HFFc6 (cell line): ENCODE measurements around the gene MIX23. TPM values are rescaled to one million over a fixed set of nuclear protein-coding genes. Genes with fewer than 3 reads are reported as not detected.

ENCODE experiments used
- DNase-seq: peaks from one replicate; pipeline ENCODE4 v3.0.0-alpha.2; 2018
- H3K27ac Mint-ChIP-seq: 2 replicates; pipeline ENCODE4 v1.8.0; 2020; ENCODE audit warnings: mild to moderate bottlenecking, mixed read lengths
- H3K27me3 Mint-ChIP-seq: 2 replicates; pipeline ENCODE4 v1.8.0; 2021; ENCODE audit warnings: mild to moderate bottlenecking, moderate library complexity, mixed read lengths; ENCODE audit not compliant: insufficient read depth
- H3K36me3 Mint-ChIP-seq: 2 replicates; pipeline ENCODE4 v1.8.0; 2021; ENCODE audit warnings: low read depth, mixed read lengths
- H3K4me1 Mint-ChIP-seq: 2 replicates; pipeline ENCODE4 v1.8.0; 2020; ENCODE audit warnings: low read depth, mixed read lengths
- H3K4me3 Mint-ChIP-seq: 2 replicates; pipeline ENCODE4 v1.8.0; 2020; ENCODE audit warnings: mild to moderate bottlenecking, moderate library complexity, mixed read lengths
- H3K9me3 Mint-ChIP-seq: 2 replicates; pipeline ENCODE4 v1.8.0; 2020; ENCODE audit warnings: mild to moderate bottlenecking, mixed read lengths
- long read RNA-seq: library from polyadenylated mRNA; unstranded; transcript quantifications from one replicate; pipeline ENCODE4 v2.0.0, GENCODE V29; 2019
- total RNA-seq, 6 experiments: library from RNA; stranded (reverse); fragmentation: NEBNext Ultra II Directional; extraction: Animal tissue kit (Norgen Biotek cat#: 25700); gene quantifications; 2 replicates in 1 of 6; 3 replicates in 5 of 6; pipeline ENCODE4 v1.2.3, GENCODE V29; 2021
- TF ChIP-seq, protein P1 (sequence below): fragments of 200-600 bp; sonication (generic); IDR thresholded peaks from 2 replicates; pipeline ENCODE4 v1.5.0; 2021; ENCODE audit warnings: antibody characterized with exemption, mild to moderate bottlenecking

The MIX23 gene
- total RNA-seq, result 10 to 100 TPM; 29.8 to 43.6 (median 40.6) TPM
- long read RNA-seq, transcript CCDC58-201 (5 exons, 720 nt), result major isoform, 15 of 18 reads
- long read RNA-seq, partial matches to known transcripts, result 0 of 18 reads
- long read RNA-seq, other reads (novel, unspliced or antisense), result 0 of 18 reads

GRCh38 chr3:122382888-122383666, at the start of gene MIX23:
TSS of gene MIX23 (minus strand) at chr3:122383231. CDS start at chr3:122383224, 7 bp downstream.
- H3K36me3 Mint-ChIP-seq, result peaks cover 4% of the 10 kb centered on the region; the same call in 1 of the 2 replicates
- peak; percentile 79 for DNase-seq
- TF ChIP-seq, protein P1, sequence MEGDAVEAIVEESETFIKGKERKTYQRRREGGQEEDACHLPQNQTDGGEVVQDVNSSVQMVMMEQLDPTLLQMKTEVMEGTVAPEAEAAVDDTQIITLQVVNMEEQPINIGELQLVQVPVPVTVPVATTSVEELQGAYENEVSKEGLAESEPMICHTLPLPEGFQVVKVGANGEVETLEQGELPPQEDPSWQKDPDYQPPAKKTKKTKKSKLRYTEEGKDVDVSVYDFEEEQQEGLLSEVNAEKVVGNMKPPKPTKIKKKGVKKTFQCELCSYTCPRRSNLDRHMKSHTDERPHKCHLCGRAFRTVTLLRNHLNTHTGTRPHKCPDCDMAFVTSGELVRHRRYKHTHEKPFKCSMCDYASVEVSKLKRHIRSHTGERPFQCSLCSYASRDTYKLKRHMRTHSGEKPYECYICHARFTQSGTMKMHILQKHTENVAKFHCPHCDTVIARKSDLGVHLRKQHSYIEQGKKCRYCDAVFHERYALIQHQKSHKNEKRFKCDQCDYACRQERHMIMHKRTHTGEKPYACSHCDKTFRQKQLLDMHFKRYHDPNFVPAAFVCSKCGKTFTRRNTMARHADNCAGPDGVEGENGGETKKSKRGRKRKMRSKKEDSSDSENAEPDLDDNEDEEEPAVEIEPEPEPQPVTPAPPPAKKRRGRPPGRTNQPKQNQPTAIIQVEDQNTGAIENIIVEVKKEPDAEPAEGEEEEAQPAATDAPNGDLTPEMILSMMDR, result no peak
- H3K27ac Mint-ChIP-seq, result peak within 1 kb of the TSS; percentile 90
- H3K4me3 Mint-ChIP-seq, result peak within 1 kb of the TSS; percentile 94
- no peaks in the 10 kb centered on the region for H3K9me3 Mint-ChIP-seq
- no peaks in the 10 kb centered on the region for H3K27me3 Mint-ChIP-seq
- H3K4me1 Mint-ChIP-seq, result peaks cover 33% of the 10 kb centered on the region

DNA sequence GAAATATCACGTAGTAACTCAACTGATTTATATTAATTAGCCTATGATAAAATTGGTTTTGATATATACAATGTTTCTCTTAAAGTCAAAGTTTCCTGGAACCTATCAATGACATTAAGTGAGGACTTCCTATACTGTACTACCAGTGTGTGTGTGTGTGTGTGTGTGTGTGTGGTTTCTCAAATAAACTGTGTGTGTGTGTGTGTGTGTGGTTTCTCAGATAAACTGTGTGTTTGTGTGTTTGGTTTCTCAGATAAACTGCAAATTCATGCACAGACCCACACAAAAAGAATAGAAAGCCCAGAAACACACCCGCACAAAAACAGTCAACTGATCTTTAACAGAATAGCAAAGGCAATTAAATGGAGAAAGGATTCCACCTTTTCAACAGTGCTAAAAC, 47.3 kb upstream of the MIX23 start:
- H3K4me3 Mint-ChIP-seq, result no peak overlapping the region; the same call in 1 of the 2 replicates
- DNase-seq, result no peak

DNA sequence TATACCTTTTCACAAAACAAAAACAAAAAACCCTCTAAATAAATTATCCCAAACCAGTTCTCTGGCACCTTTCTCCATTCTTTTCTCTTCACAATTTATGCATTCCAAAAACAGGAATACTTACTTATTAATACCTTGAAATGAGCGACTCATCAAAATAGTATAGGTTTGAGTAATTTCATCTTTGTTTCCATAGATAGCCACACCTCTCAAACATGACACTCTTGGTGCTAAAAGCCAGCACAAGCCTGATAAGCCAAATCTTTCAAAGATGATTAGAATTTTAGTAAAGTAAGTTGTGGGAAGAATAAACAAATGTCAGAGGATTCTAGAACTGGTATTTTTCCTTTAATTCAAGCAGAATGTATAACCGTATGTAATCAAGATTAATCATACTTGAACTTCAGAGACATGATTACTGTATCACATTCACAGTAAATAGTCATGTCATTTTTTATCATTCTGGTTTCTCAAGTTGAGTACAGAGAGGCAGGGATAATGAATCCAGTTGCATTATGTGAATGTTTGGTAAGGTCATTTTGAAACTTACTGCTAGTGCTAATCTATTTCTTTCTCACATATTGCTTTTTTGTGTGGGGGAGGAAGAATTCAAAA, 44.9 kb upstream of the MIX23 start:
- Mint-ChIP-seq H3K27ac (no peak overlapping the region), H3K36me3 (peaks cover 42% of the 10 kb centered on the region), H3K4me3 (no peak overlapping the region), H3K4me1 (peaks cover 18% of the 10 kb centered on the region), H3K27me3 (no peaks in the 10 kb centered on the region), H3K9me3 (no peaks in the 10 kb centered on the region)
- TF ChIP-seq, protein P1, result no peak
- DNase-seq, result no peak

More for the DNA sequence above, 47.3 kb upstream of the MIX23 start:
- no peak overlapping the region for H3K27ac Mint-ChIP-seq
- H3K36me3 Mint-ChIP-seq, result peaks cover 41% of the 10 kb centered on the region
- peaks cover 18% of the 10 kb centered on the region for H3K4me1 Mint-ChIP-seq
- no peaks in the 10 kb centered on the region; the same call in 1 of the 2 replicates for H3K27me3 Mint-ChIP-seq
- H3K9me3 Mint-ChIP-seq, result no peaks in the 10 kb centered on the region
- TF ChIP-seq, protein P1, result no peak

DNA sequence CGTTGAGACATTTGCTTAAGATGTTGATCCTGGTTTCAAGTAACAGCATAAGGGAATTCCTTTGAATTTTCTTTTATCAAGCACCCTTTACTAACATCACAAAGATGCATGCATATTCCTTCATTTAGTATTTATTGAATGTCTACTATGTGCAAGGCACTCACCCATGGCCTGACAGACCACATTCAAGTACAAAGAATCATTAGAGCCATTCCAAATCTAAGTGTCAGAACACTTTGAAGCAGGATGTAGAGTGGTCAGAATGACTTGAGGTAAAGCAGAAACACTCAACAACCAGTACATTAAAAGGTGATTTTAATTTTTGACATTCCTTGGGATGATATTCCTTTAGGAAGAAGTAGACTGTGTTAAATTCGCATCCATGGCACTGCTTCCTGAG, 38.8 kb upstream of the MIX23 start:
- DNase-seq, result no peak
- Mint-ChIP-seq H3K36me3 (peaks cover 19% of the 10 kb centered on the region), H3K9me3 (no peaks in the 10 kb centered on the region), H3K27ac (no peak overlapping the region), H3K27me3 (no peaks in the 10 kb centered on the region), H3K4me3 (no peak overlapping the region), H3K4me1 (peaks cover 7% of the 10 kb centered on the region)
- TF ChIP-seq, protein P1, result no peak

GRCh38 chr3:122421101-122421500, 38.1 kb upstream of the MIX23 start:
- Mint-ChIP-seq H3K36me3 (peaks cover 17% of the 10 kb centered on the region), H3K27me3 (peaks cover 5% of the 10 kb centered on the region), H3K9me3 (no peaks in the 10 kb centered on the region; the same call in 1 of the 2 replicates)

More at GRCh38 chr3:122421101-122421500, 38.1 kb upstream of the MIX23 start:
- Mint-ChIP-seq H3K4me3 (no peak overlapping the region), H3K27ac (no peak overlapping the region), H3K4me1 (peaks cover 13% of the 10 kb centered on the region)
- TF ChIP-seq, protein P1, result no peak
- DNase-seq, result no peak
